HG02763 (cell line): ENCODE results near the gene EHMT1.
"Not testable (repeated sequence)": the region's sequence is repeated elsewhere in the genome, so short reads cannot be mapped to it uniquely, and the experiment has no call there.

ENCODE experiments used
- ATAC-seq: cut with Tn5 transposase; IDR thresholded peaks from one replicate; pipeline ENCODE4 v1.9.1; 2021; ENCODE audit warnings: mild to moderate bottlenecking, moderate library complexity; ENCODE audit not compliant: unreplicated experiment

The EHMT1 gene

DNA sequence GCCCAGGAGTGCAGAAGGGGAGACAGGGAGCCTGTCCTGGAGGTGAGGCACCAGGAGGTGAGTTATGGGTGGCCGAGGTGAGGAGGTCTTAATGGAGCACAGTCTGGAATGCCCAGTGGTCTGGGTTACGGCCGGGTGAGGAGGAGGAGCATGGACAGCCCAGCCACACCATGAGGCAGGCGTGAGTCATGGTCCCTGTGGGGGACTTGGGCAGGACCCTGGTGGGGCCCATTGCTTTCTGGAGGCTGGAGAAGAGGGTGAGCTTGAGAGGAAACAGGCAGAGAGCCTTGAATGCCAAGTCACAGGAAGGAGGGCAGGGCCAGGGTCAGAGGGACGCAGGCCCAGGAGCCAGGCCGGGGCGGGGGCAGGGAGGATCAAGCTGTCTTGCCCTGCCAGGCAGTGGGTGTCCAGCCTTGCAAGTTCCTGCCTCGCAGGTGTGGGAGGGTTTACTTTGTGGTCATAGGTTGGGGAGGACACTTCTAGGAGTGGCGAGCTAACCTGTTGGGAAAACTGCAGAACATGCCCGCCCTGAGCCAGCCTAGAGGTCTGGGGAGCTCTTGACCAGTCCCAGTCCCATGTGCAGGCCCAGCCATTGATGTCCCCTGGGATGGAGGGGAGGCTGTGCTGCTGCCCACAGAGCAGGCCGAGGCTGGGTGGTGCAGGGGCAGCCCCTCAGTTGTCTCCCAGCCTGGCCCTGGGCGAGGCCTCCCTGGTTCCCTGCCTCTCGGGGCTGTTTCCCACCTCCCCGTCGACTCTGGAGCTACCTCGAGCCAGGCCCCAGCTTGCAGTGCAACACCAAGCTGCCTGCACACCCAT, 261.6 kb downstream of the EHMT1 start:
- no peak for ATAC-seq

- no peak for ATAC-seq
These were observed 262.2 kb downstream of the EHMT1 start for GRCh38 chr9:137880976-137881530.

DNA sequence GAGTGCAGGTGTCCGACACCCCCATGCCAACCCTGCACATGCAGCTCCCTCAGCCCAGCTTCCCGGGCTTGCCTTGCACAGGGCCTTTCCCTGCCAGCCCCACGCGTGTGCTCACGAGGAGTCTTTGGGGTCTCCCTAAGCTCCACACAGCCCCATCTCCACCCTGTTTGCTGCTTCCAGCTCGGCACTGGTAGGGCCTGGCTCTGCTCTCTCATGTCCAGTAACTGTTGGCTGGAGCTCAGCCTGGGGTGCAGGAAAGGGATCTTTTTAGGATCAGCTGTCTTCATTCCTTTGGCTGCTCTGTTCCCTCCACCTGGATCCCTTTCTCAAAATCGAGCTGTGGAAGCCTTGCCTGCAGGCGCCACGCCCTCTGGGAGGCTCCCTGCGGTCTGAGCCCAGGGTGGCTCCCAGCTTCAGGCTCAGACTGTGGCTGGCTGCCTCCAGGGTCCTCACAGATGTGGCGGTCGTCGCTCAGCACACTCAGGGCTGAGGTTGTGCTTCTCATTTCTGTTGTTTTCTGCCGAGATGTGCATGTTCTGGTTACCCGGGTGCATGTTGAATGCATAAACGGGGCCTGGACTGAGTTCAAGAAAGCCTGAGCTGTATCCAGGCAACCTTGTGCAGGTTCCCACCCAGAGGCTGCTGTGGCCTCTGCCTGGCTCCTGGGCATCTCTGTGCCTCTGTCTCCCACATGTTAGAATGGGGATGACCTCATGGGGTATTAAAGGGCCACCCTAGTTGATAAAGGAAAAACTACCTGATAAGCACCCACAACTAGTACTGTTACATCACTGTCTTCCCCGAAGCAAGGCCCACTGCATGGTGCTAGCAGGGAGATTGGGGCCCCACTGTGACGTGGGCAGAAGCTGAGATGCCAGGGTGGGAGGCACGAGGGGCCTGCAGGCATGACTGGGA, 263.0 kb downstream of the EHMT1 start:
- ATAC-seq = no peak

- ATAC-seq = no peak
These were observed 263.7 kb downstream of the EHMT1 start for GRCh38 chr9:137882506-137882821.

DNA sequence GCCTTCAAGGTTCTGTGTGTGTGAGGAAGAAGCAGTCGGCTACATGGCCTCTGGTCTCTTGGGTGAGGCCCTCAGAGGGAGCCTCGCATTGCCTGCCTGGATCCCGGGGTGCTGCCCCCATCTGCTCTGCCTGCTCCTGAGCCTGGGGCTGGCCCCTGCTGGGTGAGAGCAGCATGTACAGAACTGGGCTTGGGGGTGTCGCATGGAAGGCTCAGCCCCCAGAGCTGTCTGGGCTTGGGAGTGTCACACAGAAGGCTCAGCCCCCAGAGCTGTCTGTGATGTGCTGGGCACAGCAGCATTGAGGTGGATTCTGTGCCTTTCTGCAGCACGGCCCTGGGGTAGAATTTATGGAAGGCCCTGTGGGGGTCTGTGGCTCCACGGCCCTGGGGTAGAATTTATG, 265.2 kb downstream of the EHMT1 start:
- not testable (repeated sequence) for ATAC-seq

- not testable (repeated sequence) for ATAC-seq
These were observed 265.7 kb downstream of the EHMT1 start for GRCh38 chr9:137884547-137884946.

- not testable (repeated sequence) for ATAC-seq
These were observed 266.3 kb downstream of the EHMT1 start for GRCh38 chr9:137885121-137885520.
